Ishikawa (cell line): ENCODE measurements around the gene GGT6.
A peak's percentile ranks its signal among the peaks of the same experiment; 100 is the strongest.

Experiments used
- CEBPB ChIP-seq: IDR thresholded peaks from 2 replicates; pipeline ENCODE4 v1.6.1; 2012
- CREB1 ChIP-seq: IDR thresholded peaks from 2 replicates; pipeline ENCODE4 v1.6.1; 2012; ENCODE audit warnings: low read depth
- EP300 ChIP-seq: IDR thresholded peaks from 2 replicates; pipeline ENCODE4 v1.6.1; 2012; ENCODE audit warnings: borderline replicate concordance
- NFIC ChIP-seq: IDR thresholded peaks from 2 replicates; pipeline ENCODE4 v1.6.1; 2012
- RAD21 ChIP-seq: IDR thresholded peaks from 2 replicates; pipeline ENCODE4 v1.6.1; 2012; ENCODE audit warnings: low read depth
- TAF1 ChIP-seq: IDR thresholded peaks from 2 replicates; pipeline ENCODE4 v1.6.1; 2012; ENCODE audit warnings: low read depth, mild to moderate bottlenecking
- TCF12 ChIP-seq: IDR thresholded peaks from 2 replicates; pipeline ENCODE4 v1.6.1; 2012; ENCODE audit warnings: low read depth
- ZBTB7A ChIP-seq: IDR thresholded peaks from 2 replicates; pipeline ENCODE4 v1.6.1; 2012; ENCODE audit warnings: low read depth
- TF ChIP-seq, protein P1 (sequence below): IDR thresholded peaks from 2 replicates; pipeline ENCODE4 v1.6.1; 2012

DNA sequence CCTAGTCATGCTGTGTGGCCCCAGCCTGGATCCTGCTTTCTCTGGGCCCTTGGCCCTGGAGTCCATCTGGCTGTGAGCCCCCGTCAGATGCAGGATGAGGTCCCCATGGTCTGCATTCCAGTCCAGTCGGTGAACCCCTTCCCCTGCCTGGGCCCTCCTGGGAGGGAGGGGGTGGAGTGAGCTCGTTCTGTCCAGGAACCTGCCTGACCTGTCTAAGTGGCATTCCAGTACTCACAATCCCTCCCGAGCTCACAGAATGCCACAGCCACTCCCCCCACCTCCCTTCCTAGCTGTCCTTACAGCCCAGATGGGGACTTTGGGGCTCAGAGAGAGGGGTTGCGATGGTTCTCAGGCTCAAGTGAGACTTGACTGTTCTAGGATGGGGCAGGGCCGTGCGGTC, 46.2 kb downstream of the GGT6 start:
- TF ChIP-seq CEBPB, result no peak
- peak; percentile 55 for TF ChIP-seq NFIC
- TF ChIP-seq EP300, result peak; percentile 58; the same call in 1 of the 2 replicates
- TF ChIP-seq, protein P1, sequence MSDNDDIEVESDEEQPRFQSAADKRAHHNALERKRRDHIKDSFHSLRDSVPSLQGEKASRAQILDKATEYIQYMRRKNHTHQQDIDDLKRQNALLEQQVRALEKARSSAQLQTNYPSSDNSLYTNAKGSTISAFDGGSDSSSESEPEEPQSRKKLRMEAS, result peak; percentile 62; the same call in 1 of the 2 replicates
- TF ChIP-seq RAD21, result no peak; the same call in none of the 2 replicates
- no peak for TF ChIP-seq CREB1
- TF ChIP-seq TAF1, result no peak
- peak; percentile 83 for TF ChIP-seq TCF12
- peak; percentile 86 for TF ChIP-seq ZBTB7A
